Activated CD4-positive, alpha-beta T cell treated with anti-CD3 and anti-CD28 coated beads for 24 hours (primary cell): ENCODE measurements around the gene JTB.
"Not testable (repeated sequence)": the region's sequence is repeated elsewhere in the genome, so short reads cannot be mapped to it uniquely, and the experiment has no call there.

Experiments
- DNase-seq, 2 donors: peaks; one replicate each; pipeline ENCODE4 v3.0.0-alpha.2; 2020; ENCODE audit warnings: low read depth in 2 of 2

The JTB gene

DNA sequence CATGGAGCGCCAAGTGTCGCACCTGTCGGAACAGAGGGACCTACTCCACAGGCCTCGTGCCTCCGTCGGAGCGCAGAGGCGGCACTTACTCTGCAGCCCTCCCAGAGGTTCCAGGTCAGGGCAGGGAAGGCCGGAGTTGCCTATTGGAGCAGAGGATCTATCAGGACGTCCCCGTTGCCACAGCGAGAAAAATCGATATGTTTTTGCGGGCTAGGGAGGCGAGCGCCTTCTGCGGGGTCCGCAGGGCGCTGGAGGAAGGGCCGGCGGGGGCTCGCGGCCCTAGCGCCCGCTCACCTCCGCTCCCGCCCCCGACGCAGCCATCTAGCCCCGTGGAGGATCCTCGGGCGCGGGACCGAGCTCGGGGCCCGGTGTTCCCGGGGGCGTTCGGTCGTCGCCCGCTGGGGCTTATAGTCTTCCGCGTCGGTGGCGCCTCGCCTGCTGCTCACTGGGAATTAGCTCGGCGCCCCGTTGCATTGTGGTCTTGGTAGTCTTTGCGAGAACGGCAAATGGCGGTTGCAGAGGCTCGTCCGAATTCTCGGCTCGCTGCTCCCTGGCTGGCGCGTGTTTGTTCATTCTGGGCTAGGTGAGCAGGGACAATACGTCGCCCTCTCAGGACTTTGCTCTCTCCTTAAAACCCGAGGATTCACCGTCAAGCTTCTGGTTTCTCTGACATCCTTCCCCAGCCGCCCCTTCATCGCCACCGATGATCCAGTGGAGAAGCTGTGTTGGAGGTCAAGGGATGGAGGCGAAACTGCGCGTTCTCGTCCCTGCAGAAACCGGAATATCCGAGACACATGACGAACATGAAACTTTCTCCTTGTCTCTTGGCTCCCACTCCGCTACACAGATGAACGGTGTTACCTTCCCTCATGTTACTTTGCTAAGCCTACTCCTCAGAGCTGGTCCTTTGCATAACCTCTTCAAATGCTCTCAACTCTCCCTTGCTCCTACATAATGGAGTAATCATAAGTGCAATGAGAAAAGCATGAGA, at the start of gene JTB:
Gene JTB (minus strand): TSS at position 425 of the 991 bp plus-strand sequence. CDS start 422 bp downstream, at position 3.
- peak; percentile 75 to 82 for DNase-seq

DNA sequence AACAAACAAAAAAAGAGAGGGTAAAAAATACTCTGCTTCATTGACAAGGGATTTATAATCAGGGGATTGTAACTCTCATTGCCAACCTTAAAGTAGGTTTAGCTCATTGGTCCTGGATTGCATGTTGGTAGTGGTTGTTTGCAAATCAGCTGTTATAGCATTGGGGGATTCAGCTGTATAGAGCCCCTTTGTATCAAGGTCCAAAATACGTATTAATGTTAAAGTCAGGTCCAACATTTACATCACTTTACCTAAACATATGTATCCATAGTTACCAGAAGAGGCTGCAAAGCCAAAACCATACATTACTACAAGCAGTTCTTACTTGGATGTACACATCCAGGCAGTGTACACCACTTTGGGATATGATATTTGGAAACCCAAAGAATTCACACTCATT, 42.5 kb upstream of the JTB start:
- no peak for DNase-seq

DNA sequence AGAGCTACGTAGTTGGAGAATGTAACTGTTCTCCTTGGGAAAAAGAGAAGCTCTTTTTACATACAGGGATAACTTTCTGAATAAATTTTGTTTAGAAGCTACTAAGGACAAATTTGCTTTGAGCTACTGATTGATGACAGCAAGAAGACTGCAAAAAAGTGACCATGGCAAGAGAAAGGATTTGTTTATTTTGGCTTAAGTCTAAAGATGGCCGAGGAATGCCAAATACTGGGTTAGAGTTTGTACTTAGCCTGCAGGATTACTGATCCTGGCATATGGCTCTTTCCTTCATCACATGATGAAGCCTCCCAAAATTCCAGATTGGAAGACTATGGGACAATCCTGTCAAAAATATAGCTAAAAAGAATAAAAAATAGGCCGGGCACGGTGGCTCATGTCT, 41.8 kb upstream of the JTB start:
- no peak for DNase-seq

DNA sequence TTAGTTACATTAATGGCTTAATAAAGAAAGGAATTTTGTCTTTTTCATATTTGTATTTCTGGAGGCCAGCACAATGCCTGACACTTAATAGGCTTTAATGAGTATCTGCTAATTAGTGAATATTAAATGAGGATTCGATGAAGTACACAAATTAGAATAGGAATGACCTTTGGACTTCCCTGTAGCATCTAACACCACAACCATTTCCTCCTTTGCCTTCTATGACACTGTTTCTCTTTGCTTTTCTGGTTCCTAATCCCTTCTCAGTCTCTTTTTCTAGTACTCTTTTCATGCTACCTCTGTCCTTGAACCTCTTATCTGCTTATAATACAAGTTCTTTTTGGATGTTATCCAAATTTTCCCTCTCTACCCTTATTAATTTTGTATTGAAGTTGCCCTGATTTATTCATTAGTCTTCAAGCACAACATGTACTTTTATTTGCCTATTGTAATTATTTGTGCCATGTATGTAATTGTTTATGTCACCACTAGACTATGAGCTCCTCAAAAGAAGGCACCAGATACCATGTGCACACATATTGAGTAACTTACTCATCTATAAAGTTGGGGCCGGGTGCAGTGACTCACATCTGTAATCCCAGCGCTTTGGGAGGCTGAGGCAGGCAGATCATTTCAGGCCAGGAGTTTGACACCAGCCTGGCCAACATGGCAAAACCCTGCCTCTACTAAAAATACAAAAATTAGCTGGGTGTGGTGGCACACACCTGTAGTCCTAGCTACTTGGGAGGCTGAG, 36.9 kb upstream of the JTB start:
- DNase-seq = no peak

DNA sequence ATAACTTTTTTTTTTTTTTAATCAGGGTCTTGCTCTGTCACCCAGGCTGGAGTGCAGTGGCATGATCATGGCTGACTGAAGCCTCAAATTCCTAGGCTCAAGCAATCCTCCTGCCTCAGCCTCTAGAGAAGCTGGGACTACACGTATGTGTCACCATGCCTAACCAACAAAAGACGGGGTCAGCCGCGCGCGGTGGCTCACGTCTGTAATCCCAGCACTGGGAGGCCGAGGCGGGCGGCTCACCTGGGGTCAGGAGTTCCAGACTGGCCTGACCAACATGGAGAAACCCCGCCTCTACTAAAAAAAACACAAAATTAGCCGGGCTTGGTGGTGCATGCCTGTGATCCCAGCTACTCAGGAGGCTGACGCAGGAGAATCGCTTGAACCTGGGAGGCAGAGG, 35.1 kb upstream of the JTB start:
- not testable (repeated sequence) for DNase-seq

DNA sequence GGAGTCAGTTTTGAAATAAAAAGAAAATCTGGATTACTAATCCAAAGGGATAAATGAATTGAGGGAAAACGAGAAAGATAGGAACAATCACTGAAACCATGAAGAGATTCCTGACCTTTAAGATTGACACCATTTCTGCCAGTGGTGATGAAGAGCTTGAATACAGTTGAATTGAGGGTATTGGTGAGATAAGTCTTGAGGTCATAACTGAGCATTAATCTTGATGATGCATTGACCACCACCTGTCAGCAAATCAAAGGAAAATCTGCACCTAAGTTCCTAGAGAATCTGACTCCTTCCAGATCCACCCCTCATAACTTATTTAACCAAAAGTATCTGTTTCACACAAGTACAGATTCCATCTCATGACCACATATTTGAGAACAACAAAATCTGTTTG, 34.7 kb upstream of the JTB start:
- DNase-seq = no peak

DNA sequence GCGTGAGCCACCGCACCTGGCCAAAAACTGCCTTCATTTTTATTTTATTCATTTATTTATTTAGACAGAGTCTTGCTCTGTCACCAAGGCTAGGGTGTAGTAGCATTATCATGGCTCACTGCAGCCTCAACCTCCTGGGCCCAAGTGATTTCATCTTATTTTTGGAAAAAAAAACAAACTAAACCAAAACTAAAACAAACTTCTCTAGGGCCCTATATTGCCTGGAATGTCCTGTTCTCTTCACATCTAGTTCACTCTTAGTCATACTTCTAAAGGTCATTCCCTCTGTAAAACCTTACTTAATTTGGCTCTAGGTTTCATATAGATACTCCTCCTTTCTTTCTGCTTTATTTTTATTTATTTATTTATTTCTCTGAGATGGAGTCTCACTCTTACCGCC, 28.7 kb upstream of the JTB start:
- DNase-seq = no peak

DNA sequence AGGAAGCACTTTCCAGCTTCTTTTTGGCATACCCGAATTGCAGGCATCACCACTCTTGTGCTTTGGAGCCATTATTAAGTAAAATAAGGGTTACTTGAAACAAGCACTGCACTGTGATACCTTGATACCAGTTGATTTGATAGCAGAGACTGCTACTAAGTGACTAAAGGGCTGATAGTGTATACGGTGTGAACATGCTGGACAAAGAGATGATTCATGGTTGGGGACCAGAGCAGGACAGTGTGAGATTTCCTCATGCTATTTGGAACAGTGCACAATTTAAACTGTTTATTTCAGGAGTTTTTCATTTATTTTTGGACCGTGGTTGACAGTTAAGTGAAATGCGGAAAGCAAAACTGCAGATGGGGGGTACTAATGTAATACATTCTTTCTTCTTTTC, 22.9 kb upstream of the JTB start:
- DNase-seq = no peak

DNA sequence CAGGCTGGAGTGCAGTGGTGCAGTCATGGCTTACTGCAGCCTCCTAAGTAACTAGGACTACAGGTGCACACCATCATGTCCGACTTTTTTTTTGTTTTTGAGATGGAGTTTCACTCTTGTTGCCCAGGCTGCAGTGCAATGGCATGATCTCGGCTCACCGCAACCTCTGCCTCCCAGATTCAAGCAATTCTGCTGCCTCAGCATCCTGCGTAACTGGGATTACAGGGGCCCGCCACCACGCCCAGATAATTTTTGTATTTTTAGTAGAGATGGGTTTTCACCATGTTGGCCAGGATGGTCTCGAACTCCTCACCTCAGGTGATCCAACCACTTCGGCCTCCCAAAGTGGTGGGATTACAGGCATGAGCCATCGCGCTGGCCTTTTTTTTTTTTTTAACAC, 19.4 kb upstream of the JTB start:
- DNase-seq = not testable (repeated sequence)

DNA sequence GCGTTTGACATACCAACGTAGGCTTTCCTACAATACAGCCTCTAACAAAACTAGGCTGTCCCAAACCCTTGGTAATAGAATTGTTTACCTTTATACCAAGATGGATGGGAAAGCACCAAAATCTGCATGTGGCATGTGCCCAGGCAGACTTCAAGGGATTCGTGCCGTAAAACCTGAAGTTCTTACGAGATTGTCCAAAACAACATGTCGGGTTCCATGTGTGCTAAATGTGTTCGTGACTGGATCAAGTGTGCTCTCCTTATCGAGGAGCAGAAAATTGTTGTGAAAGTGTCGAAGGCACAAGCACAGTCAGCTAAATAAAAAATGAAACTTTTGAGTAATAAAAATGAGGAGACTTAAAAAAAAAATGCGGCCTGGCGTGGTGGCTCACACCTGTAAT, 18.2 kb upstream of the JTB start:
- no peak for DNase-seq

DNA sequence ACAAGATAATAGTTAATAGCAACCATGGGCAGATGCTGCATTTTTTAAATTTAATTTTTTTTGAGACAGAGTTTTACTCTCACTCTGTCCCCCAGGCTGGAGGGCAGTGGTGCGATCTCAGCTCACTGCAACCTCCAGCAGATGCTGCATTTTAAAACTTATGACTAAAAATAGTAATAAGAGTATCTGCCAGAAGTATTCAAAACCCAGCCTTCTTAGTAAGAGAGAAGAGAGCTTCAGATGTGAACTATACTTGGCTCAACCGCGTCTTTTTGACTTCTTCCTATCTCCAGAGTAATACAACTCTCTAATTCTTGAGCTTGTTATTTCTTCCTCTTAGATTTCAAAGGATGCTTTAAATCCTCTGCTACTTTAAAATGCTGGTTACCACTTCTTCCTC, 17.7 kb upstream of the JTB start:
- no peak for DNase-seq

DNA sequence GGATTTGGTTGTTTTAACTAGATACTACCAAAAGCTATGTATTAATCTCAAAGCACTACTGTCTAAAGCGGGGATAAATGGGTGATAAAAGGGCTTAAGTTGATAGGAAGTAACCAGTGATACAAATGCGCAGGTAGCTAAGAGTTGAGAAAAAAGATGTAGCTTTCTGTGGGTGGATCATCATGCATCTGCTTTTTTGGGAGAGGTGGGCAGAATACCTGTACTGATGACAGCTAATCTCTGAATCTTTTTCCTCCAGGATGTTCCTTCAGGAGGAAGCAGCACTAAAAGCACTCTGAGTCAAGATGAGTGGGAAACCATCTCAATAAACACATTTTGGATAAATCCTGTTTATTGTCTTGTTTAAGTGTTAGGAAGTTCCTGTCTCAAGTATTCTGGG, 14.3 kb upstream of the JTB start:
- no peak for DNase-seq

DNA sequence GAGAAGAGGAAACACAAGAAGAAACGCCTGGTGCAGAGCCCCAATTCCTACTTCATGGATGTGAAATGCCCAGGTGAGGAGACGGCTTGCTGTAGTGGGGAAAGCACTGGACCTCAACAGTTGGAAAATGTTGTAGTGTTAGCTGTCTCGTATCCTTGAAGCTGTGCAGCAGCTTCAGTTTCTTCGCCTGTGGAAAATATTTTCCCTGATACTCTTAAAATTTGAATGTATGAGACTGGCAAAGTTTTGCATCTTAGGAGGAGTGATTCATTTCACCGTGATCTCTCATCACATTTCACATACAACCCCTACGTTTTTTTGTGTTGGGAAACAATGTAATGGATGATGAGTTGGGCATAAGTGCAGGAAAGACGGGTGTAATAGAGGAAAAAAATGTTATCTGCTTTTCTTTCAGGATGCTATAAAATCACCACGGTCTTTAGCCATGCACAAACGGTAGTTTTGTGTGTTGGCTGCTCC, 13.7 kb upstream of the JTB start:
- DNase-seq = no peak

DNA sequence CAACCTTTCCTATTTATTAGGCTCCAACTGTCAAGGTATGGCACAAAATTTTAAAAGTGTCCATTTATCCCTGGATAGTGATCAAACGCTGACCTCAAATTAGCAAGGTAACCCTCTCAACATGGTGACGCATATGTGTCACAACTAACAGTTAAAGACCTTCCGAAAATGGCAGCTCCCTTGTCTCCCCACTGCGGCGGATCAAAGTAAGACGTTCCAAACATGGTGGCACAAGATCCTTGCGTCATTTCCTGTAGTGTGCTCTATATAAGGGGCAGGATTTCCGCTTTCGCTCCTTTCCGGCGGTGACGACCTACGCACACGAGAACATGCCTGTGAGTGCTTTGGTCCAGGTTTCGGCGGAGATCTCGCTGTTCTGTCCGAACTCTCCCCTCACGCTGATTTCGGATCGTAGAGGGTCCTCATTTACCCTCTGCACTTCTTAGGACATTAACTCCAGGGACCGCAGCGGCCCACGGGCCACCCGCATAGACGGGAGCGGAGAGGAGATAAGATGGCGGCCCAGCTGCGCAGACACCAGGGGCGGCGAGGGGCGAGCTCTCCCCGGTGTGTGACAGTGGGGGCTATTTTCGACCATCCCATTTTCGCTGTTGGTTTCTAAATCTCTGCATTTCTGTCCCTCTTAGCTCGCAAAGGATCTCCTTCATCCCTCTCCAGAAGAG, 13.1 kb upstream of the JTB start, which contains the start of gene RPS27:
Gene RPS27 (plus strand): TSS at position 295 of the 683 bp plus-strand sequence. CDS start 35 bp downstream, at position 330.
- peak; percentile 68 to 81 for DNase-seq

DNA sequence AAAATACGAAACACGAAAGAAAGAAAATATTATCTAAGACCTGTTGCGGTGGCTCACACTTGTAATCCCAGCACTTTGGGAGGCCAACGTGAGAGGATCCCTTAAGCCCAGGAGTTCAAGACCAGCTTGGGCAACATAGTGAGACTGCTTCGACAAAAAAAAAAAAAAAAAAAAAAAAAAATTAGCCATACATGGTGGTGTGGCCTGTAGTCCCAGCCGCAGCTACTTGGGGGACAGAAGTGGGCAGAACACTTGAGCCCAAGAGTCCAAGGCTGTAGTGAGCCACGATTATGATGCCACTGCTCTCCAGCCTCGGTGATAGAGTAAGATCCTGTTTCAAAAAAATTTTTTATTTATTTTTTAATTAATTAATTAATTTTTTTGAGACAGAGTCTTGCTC, 10.1 kb upstream of the JTB start:
- DNase-seq = no peak

DNA sequence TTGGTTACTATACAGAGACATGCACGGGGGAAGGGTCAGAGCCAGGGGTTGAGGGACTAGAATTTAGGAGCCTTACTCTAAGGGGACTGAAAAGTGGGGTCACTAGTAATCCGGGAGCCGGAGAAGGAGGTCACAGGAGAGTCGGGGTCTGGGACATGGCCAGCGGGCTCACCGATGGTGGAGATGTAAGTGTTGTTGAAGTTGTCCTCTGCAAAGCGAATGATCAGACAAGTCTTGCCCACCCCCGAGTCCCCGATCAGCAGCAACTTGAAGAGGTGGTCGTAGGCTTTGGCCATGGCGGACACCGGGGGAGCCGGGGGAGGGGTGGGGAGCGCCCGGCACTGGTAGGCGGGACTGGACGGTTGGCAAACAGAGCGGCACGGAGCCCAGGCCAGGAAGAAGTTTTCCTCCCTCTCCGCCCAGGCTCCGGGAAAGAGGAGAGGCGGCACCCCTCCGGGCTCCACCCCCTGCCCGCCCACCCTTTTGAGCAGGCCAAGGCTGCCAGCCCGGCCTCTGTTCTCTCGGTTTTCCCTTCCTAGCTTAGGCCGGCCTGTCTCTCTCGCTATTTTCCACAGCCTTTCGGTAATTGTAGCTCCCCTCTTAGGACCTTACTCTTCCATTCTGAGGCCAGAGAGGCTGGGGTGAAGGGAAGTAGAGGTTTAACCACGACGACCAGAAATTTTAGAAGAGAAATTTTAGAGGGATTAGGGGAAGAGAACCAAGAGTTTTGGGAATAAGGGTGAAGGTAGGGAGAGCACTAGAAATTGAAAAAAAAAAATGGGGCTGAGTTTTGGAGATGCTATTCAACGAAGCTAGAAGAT, 8.7 kb upstream of the JTB start, which contains the start of gene RAB13:
Gene RAB13 (minus strand): TSS at position 399 of the 821 bp plus-strand sequence. CDS start 103 bp downstream, at position 296.
- DNase-seq = no peak

DNA sequence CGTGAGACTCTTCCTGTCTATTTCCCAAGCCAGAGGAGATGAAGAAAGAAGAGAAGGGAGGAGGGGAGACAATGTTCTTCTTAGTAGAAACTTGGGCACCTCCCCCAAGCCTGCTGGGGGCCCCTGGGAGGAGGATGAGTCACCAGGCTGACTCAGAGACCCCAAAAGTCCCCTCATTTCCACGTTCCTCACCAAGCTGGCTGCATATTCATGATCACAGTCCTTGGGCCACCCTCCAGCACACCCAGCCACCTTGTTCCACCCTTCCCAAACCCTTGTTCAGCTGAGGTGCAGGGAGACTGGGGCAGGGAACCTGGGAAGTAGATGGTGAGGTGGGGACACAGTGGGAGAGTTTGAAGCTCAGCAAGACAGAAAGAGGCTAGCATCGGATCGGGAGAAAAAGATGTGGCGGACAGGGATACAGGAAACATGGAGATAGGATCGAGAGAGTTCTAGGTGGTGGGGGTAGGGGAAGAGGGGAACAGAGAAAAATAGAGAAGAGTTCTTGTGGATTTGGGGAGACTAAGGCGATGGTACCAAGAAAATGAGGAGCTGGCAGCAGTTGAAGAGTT, 8.0 kb upstream of the JTB start:
- peak in 1 of 2 donors; percentile 38 for DNase-seq

DNA sequence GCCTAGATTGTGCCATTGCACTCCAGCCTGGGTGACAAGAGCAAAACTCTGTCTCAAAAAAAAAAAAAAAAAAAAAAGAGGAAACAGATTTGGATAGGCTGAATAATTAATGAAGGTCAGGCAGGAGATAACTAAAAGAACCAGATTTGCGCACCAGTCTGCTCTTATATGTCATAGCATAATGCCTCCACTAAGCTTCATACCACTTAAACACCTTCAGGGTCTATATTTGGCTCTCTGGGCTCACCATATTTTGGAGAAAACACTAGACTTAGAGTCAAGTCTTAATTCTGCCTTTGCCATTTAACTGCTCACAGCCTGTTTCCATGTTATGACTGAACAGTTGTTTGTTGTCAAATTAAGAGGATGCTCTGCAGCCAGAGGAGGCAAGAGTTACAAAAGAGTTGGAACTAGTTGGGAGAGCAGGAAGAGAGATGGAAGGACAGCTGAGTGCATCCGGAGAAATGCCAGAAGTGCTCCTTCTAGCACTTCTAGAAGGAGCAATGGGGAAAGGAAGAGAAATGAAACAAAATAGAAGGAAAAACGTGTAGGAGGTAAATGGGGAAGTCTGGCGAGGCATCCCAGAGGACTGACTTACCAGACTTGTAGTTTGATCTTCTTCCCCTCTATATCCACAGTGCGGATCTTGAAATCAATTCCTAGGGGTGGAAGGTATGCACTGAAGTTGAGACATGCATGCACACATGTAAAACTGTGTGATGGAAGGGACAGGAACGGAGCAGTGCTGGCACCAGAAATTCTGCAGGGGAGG, 6.8 kb upstream of the JTB start:
- no peak for DNase-seq

DNA sequence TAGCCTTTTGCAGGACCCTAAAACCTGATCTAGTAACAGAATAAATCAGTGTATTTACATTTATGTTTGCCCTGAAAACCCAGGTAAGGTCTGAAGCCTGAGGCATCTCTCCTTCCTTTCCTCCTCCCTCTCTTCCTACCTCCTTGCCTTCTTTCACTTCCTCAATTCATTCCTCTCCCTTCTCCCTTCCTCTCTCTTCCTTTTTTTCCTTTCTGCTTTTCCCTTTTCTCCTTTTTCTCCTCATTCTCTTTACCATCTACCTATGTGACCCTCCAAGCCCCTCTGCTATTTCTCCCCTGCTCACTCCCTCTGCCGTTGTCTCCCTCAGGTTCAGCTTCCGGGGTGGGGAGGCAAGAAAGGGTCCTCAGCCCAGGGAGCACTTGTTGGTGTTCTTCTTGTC, 4.3 kb upstream of the JTB start:
- DNase-seq = not testable (repeated sequence)

DNA sequence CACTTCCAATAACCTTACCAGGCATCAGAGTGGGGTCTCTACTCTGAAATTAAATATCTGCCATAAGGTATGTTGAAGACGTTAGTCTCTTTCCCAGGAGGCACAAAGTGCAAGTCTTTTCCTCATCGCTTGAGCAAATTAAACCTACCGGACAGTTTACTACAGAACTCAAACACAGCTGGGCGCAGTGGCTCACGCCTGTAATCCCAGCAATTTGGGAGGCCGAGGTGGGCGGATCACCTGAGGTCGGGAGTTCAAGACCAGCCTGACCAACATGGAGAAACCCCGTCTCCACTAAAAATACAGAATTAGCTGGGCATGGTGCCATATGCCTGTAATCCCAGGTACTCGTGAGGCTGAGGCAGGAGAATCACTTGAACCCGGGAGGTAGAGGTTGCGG, 1.6 kb upstream of the JTB start:
- not testable (repeated sequence) for DNase-seq
